H1 (cell line): ENCODE results near the gene SLC44A1. TPM values are rescaled to one million over a fixed set of nuclear protein-coding genes. Genes with fewer than 3 reads are reported as not detected.

Experiments used
- CTBP2 ChIP-seq: IDR thresholded peaks from 2 replicates; pipeline ENCODE4 v1.7.0; 2011; ENCODE audit warnings: borderline replicate concordance, mild to moderate bottlenecking, moderate library complexity, mixed read lengths, low read length; ENCODE audit not compliant: insufficient read depth, insufficient read length
- polyA plus RNA-seq, 7 experiments: library from polyadenylated mRNA; depleted of rRNA in 3 of 7; stranded (reverse) in 5 of 7; unstranded in 2 of 7; fragments of >200 nt in 5 of 7; fragments of 200-250 nt in 2 of 7; gene quantifications; 1 replicate in 5 of 7; 2 replicates in 1 of 7; 4 replicates in 1 of 7; pipeline versions ENCODE4 v1.2.1 to v1.2.3, GENCODE V29; 2011 to 2013; ENCODE audit warnings: missing spikeins in 2 of 7, mixed read lengths in 2 of 7
- total RNA-seq: library from RNA; stranded (reverse); fragmentation: NEBNext Ultra II Directional; extraction: Animal tissue kit (Norgen Biotek cat#: 25700); gene quantifications from 2 replicates; pipeline ENCODE4 v1.2.1, GENCODE V29; 2021

SLC44A1 gene
- total and polyA plus RNA-seq, 2 of the 8 experiments (the other 6 are each of a cell fraction or from before 2014, with no cell fraction given): 30.5 to 71.2 TPM

- TF ChIP-seq CTBP2: no peak
- TF ChIP-seq, all 59 proteins: peak for 0
Observed at GRCh38 chr9:105459336-105459735, 214.9 kb downstream of the SLC44A1 start (continued).
